WTC11 (cell line): ENCODE results near the gene FREY1.

ENCODE experiments used
- GTF2I ChIP-seq: fragments of 250-450 bp; sonication (Bioruptor Pico); conservative IDR thresholded peaks from 2 replicates; pipeline ENCODE4 v1.4.0; 2021; ENCODE audit warnings: mild to moderate bottlenecking
- USF2 ChIP-seq: sonication (generic); formaldehyde crosslinking; IDR thresholded peaks from 2 replicates; pipeline ENCODE4 v1.8.1; 2023; ENCODE audit warnings: mild to moderate bottlenecking, missing genetic modification reagents, moderate library complexity
- TF ChIP-seq, protein P1 (sequence below): fragments of 200-600 bp; IDR thresholded peaks from 2 replicates; pipeline ENCODE4 v1.8.0; 2022; ENCODE audit warnings: antibody characterized with exemption

- TF ChIP-seq, protein P1, sequence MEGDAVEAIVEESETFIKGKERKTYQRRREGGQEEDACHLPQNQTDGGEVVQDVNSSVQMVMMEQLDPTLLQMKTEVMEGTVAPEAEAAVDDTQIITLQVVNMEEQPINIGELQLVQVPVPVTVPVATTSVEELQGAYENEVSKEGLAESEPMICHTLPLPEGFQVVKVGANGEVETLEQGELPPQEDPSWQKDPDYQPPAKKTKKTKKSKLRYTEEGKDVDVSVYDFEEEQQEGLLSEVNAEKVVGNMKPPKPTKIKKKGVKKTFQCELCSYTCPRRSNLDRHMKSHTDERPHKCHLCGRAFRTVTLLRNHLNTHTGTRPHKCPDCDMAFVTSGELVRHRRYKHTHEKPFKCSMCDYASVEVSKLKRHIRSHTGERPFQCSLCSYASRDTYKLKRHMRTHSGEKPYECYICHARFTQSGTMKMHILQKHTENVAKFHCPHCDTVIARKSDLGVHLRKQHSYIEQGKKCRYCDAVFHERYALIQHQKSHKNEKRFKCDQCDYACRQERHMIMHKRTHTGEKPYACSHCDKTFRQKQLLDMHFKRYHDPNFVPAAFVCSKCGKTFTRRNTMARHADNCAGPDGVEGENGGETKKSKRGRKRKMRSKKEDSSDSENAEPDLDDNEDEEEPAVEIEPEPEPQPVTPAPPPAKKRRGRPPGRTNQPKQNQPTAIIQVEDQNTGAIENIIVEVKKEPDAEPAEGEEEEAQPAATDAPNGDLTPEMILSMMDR = no peak
- TF ChIP-seq USF2 (CRISPR knock-in tag) = no peak
- TF ChIP-seq GTF2I (CRISPR knock-in tag) = no peak
Observed at GRCh38 chr11:45919806-45920530, 12.9 kb upstream of the FREY1 start.
